ENCODE results near the gene NTSR1.
"Not testable (repeated sequence)": the region's sequence is repeated elsewhere in the genome, so short reads cannot be mapped to it uniquely, and the experiment has no call there.

Gene NTSR1

DNA sequence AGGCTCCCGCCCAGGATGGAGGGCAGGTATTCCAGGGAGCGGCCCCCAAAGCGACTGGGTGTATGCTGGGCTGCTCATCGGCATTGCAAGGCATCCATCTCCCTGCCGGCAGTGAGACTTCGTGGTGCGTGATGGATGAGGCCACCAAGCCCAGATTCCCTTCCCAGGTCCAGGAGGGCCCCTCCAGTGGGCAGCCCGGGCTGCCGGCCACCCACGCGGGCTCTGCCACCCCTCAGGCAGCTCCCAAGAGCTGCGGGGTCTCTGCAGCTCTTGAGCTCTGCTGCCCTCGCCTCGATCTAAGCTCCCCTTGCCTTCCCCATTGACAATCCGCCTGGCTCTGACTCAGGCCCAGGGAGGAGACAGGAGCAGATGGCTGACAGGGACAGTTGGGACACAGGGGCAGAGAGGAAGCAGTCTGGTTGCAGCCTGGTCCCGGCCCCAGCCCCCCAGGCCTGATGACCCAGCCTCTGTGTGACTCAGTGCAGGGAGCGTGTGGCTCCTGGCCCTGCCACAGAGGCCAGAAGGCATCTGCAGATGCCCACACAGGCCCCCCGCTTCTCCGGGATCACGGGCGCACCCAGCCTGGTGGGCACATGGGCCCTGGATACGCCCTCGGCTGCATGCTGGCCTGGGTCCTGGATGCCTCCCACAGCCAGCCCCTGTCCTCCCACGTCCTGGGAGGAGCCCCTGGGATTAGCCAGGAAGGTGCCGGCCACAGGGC, 33.3 kb upstream of the NTSR1 start:
- TF ChIP-seq, protein P1, sequence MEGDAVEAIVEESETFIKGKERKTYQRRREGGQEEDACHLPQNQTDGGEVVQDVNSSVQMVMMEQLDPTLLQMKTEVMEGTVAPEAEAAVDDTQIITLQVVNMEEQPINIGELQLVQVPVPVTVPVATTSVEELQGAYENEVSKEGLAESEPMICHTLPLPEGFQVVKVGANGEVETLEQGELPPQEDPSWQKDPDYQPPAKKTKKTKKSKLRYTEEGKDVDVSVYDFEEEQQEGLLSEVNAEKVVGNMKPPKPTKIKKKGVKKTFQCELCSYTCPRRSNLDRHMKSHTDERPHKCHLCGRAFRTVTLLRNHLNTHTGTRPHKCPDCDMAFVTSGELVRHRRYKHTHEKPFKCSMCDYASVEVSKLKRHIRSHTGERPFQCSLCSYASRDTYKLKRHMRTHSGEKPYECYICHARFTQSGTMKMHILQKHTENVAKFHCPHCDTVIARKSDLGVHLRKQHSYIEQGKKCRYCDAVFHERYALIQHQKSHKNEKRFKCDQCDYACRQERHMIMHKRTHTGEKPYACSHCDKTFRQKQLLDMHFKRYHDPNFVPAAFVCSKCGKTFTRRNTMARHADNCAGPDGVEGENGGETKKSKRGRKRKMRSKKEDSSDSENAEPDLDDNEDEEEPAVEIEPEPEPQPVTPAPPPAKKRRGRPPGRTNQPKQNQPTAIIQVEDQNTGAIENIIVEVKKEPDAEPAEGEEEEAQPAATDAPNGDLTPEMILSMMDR (conservative IDR thresholded peaks at IDR 0.05), result no peak
- no peak overlapping the region for H3K27ac ChIP-seq

DNA sequence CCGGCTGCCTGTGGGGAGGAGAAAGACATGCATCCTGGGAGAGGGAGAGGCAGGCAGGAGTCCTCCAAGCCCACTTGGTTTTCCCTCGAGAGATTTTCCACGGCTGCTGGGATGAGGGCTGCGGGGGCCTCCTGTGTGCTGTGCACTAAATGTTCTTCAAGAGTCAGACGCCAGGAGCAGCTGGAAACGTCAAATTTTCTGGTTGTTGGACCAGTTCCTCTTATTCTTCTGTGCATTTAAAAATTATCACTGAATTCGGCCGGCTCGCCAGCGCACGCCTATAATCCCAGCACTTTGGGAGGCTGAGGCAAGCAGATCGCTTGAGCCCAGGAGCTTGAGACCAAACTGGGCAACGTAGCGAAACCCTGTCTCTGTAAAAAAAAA, 32.8 kb upstream of the NTSR1 start:
- TF ChIP-seq, protein P1 (conservative IDR thresholded peaks at IDR 0.05), result no peak
- H3K27ac ChIP-seq, result no peak overlapping the region

DNA sequence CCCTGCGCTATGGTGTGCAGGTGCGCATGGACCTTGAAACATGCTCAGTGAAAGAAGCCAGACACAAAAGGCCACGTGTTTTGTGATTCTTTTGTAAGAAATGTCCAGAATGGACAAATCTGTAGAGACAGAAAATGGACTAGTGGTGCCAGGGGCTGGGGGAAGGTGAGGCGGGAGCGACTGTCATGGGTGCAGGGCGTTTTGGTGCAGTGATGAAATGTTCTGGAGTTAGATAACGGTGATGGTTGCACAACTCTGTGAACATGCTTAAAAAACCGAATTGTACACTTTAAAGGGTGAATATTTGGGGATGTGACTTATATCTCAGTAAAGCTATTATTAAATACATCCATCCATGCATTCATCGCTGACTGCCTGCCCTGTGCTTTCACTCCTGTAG, 31.7 kb upstream of the NTSR1 start:
- TF ChIP-seq, protein P1 (conservative IDR thresholded peaks at IDR 0.05), result no peak
- H3K27ac ChIP-seq, result no peak overlapping the region

DNA sequence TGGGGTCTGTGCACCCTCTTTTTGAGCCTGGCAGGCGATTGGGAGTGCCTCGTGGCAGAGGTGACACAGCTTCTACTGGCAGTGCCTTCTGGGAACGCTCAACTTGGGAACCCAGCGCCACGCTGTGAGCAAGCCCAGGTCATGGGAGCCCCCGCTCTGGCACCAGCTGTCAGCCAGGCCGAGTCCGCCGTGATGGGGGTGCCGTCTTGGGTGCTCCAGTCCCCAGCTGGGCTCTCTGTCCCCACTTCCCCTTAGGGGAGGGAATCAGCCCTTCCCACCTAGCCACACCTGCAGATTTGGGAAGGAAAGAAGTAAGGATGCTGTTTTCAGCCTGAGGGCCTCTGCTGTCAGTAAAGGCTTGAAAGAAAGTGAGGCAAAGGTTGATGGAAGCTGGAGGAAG, 31.0 kb upstream of the NTSR1 start:
- no peak overlapping the region for H3K27ac ChIP-seq
- TF ChIP-seq, protein P1 (conservative IDR thresholded peaks at IDR 0.05), result no peak

DNA sequence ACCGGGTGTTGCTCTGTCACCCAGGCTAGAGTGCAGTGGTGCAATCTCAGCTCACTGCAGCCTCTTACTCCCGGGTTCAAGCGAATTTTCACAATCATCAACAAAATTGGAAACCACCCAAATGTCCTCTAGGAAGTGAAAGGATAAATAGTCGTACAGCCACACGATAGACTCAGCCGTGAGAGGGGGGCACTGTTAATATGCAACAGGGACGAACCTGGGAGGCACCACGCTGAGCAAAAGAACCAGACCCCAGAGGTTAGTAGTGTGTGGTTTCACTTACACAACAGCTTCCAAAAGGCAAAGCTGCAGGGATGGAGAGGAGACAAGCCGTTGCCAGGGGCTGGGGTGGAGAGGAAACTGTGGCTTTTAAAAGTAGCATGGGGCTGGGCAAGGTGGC, 30.1 kb upstream of the NTSR1 start:
- H3K27ac ChIP-seq, result no peak overlapping the region
- TF ChIP-seq, protein P1 (conservative IDR thresholded peaks at IDR 0.05), result no peak

DNA sequence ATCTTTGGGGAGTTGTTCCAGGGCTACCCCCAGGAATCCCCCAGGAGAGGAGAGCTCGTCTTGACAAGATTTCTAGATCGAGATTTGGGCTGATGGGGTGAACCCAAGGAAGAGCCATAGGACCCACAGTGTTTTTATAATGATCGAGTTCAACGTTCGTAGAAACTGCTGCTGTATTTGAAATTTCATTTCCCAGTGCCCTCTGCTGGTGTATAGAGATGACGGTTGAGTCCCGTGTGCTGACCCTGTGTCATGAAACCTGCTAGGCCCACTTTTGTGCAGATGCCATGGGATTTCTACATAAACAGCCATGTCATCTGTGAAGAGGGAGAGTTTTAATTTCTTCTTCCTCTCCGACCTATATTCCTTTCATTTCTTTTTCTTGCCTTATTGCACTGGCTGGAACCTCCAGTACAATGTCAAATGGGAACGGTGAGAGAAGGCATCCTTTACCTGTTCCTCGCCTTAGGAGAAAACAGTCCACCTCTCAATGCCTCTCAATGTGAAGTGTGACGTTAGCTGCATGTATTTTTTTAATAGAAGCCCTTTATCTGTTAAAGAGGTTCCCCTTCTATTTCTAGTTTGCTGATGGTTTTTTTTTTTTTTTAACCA, 28.6 kb upstream of the NTSR1 start:
- TF ChIP-seq, protein P1 (conservative IDR thresholded peaks at IDR 0.05), result no peak
- H3K27ac ChIP-seq, result no peak overlapping the region

DNA sequence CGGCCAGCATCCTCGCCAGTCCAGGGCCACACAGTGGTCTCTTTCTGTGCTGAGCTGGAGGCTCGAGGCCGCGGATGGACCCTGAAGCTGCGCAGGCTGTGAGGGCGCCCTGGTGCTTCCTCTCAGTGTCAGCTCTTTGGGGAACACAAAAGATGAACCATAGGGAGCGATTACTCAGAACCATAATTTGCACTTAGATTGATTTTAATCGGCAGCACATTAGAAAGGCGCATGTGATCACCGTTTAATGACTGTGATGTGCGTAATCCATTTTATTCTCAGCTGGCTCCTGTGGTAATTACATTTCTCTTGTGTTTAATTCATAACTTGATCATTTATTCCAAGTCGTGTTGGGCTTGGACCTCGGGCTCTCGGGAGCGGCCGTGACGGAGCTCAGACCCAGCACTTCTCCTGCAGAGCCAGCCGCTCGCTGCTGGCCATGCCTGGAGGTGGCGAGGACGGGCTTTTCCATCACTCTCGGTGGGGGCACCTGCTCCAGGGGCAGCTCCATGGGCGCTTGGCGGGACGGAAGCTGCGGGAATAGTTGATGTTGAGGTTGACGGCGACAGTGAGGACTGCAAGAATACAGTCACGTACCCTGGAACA, 25.6 kb upstream of the NTSR1 start:
- no peak overlapping the region for H3K27ac ChIP-seq
- TF ChIP-seq, protein P1 (conservative IDR thresholded peaks at IDR 0.05), result no peak

DNA sequence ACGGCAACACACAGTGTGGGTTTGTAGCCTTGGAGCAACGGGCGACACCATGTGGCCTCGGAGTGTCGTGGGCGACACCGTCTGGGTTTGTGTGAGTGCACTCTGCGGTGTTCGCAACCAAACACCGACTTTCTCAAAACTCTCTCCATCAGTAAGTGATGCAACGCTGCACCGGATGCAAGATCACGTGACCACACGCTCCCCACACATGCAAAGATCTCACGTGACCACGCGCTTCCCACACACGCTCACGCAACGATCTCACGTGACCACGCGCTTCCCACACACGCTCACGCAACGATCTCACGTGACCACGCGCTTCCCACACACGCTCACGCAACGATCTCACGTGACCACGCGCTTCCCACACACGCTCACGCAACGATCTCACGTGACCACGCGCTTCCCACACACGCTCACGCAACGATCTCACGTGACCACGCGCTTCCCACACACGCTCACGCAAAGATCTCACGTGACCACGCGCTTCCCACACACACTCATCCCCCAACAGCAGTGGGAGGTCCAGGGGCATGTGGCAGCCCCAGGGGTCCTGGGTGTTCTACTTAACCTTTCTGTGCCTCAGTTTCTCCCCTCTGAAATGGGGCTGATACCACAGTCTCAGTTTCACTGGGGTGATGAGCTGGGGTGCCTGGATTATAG, 24.8 kb upstream of the NTSR1 start:
- H3K27ac ChIP-seq, result not testable (repeated sequence)
